ENCODE results near the gene FHIT.

The FHIT gene

DNA sequence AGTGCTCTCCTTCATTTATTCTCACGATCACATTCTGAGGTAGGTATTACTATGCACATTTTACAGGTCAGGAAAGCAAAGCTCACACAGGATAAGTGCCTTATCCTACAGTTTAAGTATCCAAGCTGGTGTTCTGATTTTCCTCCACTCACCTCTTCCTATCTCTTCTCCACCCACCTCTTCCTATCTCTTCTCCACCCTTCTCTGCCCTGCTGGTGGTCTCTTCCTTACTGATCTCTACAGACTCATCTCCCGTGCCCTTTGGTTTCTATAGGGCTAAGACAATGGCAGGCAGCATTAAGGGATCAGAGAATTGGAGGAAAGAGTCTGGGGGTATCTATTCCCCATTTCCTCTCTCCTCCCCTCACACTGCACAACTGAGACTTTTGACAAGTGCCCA is 319.1 kb downstream of the FHIT start:
- Histone ChIP-seq H3K36me3 (ENCODE audit: control insufficient read depth in 5 of 5, insufficient read depth in 5 of 5, low read length in 5 of 5) (no peaks in the 10 kb centered on the region), H3K9me3 (ENCODE audit: control insufficient read depth in 5 of 5, low read length in 5 of 5) (no peaks in the 10 kb centered on the region), H3K27me3 (ENCODE audit: control insufficient read depth in 5 of 5, insufficient read depth in 4 of 5, low read length in 5 of 5) (no peaks in the 10 kb centered on the region), H3K4me3 (ENCODE audit: low read depth in 1 of 5, low read length in 5 of 5) (no peak overlapping the region), H3K9ac (ENCODE audit: low read length in 5 of 5) (no peak overlapping the region), H3K27ac (ENCODE audit: low read depth, low read length) (no peak overlapping the region), H3K4me1 (ENCODE audit: control insufficient read depth in 5 of 5, insufficient read depth in 5 of 5, low read length in 5 of 5) (no peaks in the 10 kb centered on the region)

DNA sequence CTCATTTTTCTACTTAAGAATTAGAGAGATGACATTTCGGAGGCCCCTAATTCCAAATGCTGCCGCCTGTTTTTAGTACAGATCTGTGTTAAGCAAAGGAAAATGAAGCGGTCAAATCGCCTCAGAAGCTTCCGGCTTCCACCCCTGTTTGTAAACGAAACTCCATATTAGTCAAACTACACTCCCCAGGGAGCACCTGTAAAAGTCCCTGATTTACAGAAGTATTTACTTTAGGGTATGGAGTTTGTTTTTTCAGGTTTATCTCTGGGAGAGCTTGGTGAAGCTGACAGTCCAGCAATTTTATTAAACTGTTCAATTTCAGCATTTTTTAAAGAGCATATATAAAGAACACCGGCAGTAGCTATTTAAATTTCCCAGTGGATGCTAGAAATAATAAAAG is 319.8 kb downstream of the FHIT start:
- Histone ChIP-seq H3K27me3 (ENCODE audit: control insufficient read depth in 5 of 5, insufficient read depth in 4 of 5, low read length in 5 of 5) (no peaks in the 10 kb centered on the region), H3K27ac (ENCODE audit: low read depth, low read length) (no peak overlapping the region), H3K4me1 (ENCODE audit: control insufficient read depth in 5 of 5, insufficient read depth in 5 of 5, low read length in 5 of 5) (no peaks in the 10 kb centered on the region), H3K36me3 (ENCODE audit: control insufficient read depth in 5 of 5, insufficient read depth in 5 of 5, low read length in 5 of 5) (no peaks in the 10 kb centered on the region), H3K9ac (ENCODE audit: low read length in 5 of 5) (no peak overlapping the region), H3K4me3 (ENCODE audit: low read depth in 1 of 5, low read length in 5 of 5) (no peak overlapping the region), H3K9me3 (ENCODE audit: control insufficient read depth in 5 of 5, low read length in 5 of 5) (no peaks in the 10 kb centered on the region)

DNA sequence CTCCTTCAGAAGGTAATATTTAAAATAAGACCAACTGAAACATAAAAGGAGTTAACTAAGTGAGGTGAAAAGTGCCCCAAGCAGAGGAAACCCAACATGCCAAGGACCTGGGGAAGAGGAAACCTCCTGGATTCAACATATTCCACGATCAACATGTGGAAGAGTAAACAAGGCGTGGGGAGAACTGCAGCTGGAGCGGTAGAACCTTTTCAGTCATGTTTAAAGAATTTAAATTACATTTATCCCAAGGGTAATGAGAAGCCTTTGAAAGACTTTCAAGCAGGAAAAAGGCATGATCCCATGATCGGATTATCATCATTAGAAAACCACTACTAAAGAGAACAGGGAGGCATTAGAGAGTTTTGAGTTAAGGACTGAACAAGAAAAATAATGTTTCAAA is 330.7 kb downstream of the FHIT start:
- Histone ChIP-seq H3K27ac (ENCODE audit: low read depth, low read length) (no peak overlapping the region), H3K27me3 (ENCODE audit: control insufficient read depth in 5 of 5, insufficient read depth in 4 of 5, low read length in 5 of 5) (no peaks in the 10 kb centered on the region), H3K9me3 (ENCODE audit: control insufficient read depth in 5 of 5, low read length in 5 of 5) (peaks cover 0 to 4% (median 0%) of the 10 kb centered on the region in 5 donors), H3K36me3 (ENCODE audit: control insufficient read depth in 5 of 5, insufficient read depth in 5 of 5, low read length in 5 of 5) (no peaks in the 10 kb centered on the region), H3K4me3 (ENCODE audit: low read depth in 1 of 5, low read length in 5 of 5) (no peak overlapping the region), H3K4me1 (ENCODE audit: control insufficient read depth in 5 of 5, insufficient read depth in 5 of 5, low read length in 5 of 5) (peaks cover 0 to 3% (median 0%) of the 10 kb centered on the region in 5 donors), H3K9ac (ENCODE audit: low read length in 5 of 5) (no peak overlapping the region)

DNA sequence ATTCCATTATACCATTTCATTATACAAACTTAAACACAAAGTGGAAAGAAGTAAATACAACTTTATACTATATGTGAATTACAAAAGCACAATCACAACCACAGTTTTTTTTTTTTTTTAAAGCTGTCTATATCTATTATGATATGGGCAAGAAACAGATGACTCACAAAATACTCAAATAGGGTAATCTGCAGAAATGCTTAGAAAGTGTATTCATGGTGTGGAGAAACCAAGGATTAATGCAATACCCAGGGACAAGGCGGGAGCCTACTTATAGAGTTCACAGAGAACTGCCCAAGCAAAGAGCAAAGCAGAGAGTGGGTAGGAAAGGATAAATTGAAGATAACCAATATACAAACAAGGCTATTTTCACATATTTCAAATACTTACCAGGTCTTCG is 332.0 kb downstream of the FHIT start:
- Histone ChIP-seq H3K9me3 (ENCODE audit: control insufficient read depth in 5 of 5, low read length in 5 of 5) (peaks cover 0 to 4% (median 0%) of the 10 kb centered on the region in 5 donors), H3K36me3 (ENCODE audit: control insufficient read depth in 5 of 5, insufficient read depth in 5 of 5, low read length in 5 of 5) (no peaks in the 10 kb centered on the region), H3K27me3 (ENCODE audit: control insufficient read depth in 5 of 5, insufficient read depth in 4 of 5, low read length in 5 of 5) (no peaks in the 10 kb centered on the region), H3K4me3 (ENCODE audit: low read depth in 1 of 5, low read length in 5 of 5) (no peak overlapping the region), H3K9ac (ENCODE audit: low read length in 5 of 5) (no peak overlapping the region), H3K4me1 (ENCODE audit: control insufficient read depth in 5 of 5, insufficient read depth in 5 of 5, low read length in 5 of 5) (peaks cover 0 to 3% (median 0%) of the 10 kb centered on the region in 5 donors), H3K27ac (ENCODE audit: low read depth, low read length) (no peak overlapping the region)

DNA sequence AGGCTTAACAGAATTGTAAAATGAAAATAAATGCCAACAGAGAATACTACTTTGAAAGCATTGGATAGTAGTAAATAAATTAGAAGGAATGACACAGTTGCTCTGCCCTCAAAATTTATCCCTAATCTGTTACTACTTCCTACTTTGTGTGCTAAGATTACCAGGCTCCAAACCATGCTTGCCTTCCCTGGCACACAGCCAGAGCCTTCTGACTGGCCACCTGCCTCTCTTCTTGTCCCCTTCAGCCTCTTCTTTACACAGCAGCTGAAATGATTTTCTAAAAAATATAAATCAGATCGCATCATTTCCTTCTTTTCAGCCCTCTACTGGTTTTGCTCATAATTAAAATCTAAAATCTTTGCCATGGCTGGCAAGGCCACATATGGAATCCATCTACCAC is 334.1 kb downstream of the FHIT start:
- Histone ChIP-seq H3K9ac (ENCODE audit: low read length in 5 of 5) (no peak overlapping the region), H3K36me3 (ENCODE audit: control insufficient read depth in 5 of 5, insufficient read depth in 5 of 5, low read length in 5 of 5) (no peaks in the 10 kb centered on the region), H3K27ac (ENCODE audit: low read depth, low read length) (no peak overlapping the region), H3K4me1 (ENCODE audit: control insufficient read depth in 5 of 5, insufficient read depth in 5 of 5, low read length in 5 of 5) (peaks cover 0 to 3% (median 0%) of the 10 kb centered on the region in 5 donors), H3K4me3 (ENCODE audit: low read depth in 1 of 5, low read length in 5 of 5) (no peak overlapping the region), H3K9me3 (ENCODE audit: control insufficient read depth in 5 of 5, low read length in 5 of 5) (peaks cover 0 to 6% (median 0%) of the 10 kb centered on the region in 5 donors), H3K27me3 (ENCODE audit: control insufficient read depth in 5 of 5, insufficient read depth in 4 of 5, low read length in 5 of 5) (no peaks in the 10 kb centered on the region)

DNA sequence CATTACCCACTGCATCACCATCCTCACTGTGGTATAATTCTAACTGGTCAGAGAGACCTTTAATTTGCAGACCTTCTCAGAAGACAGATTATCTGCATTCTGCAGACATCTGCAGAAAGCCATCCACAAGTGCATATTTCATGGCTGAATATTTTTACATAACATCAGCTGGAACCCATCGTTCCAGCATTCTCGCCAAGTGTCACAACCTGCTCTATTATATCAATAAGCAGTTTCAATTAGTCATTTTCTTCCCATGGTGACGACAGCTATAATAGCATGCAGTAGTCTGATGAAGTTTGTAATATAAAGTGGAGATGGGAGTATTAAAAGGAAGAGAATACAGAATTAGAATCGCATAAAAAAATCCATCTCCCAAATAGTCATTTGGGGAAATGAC is 334.7 kb downstream of the FHIT start:
- Histone ChIP-seq H3K9me3 (ENCODE audit: control insufficient read depth in 5 of 5, low read length in 5 of 5) (peaks cover 0 to 6% (median 0%) of the 10 kb centered on the region in 5 donors), H3K36me3 (ENCODE audit: control insufficient read depth in 5 of 5, insufficient read depth in 5 of 5, low read length in 5 of 5) (no peaks in the 10 kb centered on the region)

DNA sequence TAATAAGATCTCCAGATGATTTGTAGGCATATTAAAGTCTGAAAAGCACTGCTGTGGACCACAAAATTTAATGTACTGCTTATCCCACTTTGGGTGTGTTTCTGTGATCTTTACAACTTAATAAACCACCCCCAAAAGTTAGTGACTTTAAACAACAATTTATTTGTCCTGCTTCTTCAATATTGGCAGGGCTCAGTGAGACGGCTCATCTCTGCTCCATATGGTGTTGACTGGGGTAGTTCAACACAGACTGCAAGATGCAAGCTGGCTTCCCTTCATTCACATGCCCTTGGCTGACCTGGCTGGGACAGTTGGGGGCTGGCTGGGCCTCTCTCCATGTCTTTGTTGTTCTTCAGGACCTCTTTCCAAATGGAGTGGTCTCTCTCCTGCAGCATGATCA is 337.8 kb downstream of the FHIT start:
- no peaks in the 10 kb centered on the region for H3K27me3 ChIP-seq (ENCODE audit: control insufficient read depth in 5 of 5, insufficient read depth in 4 of 5, low read length in 5 of 5)

More for the DNA sequence above, 334.7 kb downstream of the FHIT start:
- no peak overlapping the region for H3K4me3 ChIP-seq (ENCODE audit: low read depth in 1 of 5, low read length in 5 of 5)
- H3K27ac ChIP-seq (ENCODE audit: low read depth, low read length): no peak overlapping the region
- no peaks in the 10 kb centered on the region for H3K27me3 ChIP-seq (ENCODE audit: control insufficient read depth in 5 of 5, insufficient read depth in 4 of 5, low read length in 5 of 5)
- H3K4me1 ChIP-seq (ENCODE audit: control insufficient read depth in 5 of 5, insufficient read depth in 5 of 5, low read length in 5 of 5): peaks cover 0 to 3% (median 0%) of the 10 kb centered on the region in 5 donors
- H3K9ac ChIP-seq (ENCODE audit: low read length in 5 of 5): no peak overlapping the region

DNA sequence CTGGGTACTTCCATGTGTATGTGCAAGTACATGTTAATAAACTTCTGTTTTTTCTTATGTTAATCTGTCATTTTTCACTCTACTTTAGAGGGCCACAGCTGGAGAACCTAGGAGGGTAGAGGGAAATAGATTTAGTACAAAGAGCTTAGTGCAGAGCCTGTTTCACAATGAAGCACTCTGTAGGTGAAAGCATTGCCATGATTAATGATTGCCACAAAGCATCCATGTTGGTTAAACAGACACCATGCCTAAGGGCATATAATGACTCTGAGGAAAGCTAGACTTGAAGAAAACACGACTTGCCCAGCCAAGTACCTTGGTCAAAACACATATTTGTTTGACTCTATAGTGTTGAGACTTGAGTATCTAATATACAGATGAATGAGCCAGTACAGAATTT is 338.4 kb downstream of the FHIT start:
- H3K4me1 ChIP-seq (ENCODE audit: control insufficient read depth in 5 of 5, insufficient read depth in 5 of 5, low read length in 5 of 5): peaks cover 0 to 3% (median 0%) of the 10 kb centered on the region in 5 donors
- no peaks in the 10 kb centered on the region for H3K27me3 ChIP-seq (ENCODE audit: control insufficient read depth in 5 of 5, insufficient read depth in 4 of 5, low read length in 5 of 5)

More for the DNA sequence above, 337.8 kb downstream of the FHIT start:
- Histone ChIP-seq H3K9me3 (ENCODE audit: control insufficient read depth in 5 of 5, low read length in 5 of 5) (peaks cover 0 to 6% (median 0%) of the 10 kb centered on the region in 5 donors), H3K4me1 (ENCODE audit: control insufficient read depth in 5 of 5, insufficient read depth in 5 of 5, low read length in 5 of 5) (peaks cover 0 to 3% (median 0%) of the 10 kb centered on the region in 5 donors), H3K4me3 (ENCODE audit: low read depth in 1 of 5, low read length in 5 of 5) (no peak overlapping the region), H3K9ac (ENCODE audit: low read length in 5 of 5) (no peak overlapping the region), H3K36me3 (ENCODE audit: control insufficient read depth in 5 of 5, insufficient read depth in 5 of 5, low read length in 5 of 5) (no peaks in the 10 kb centered on the region), H3K27ac (ENCODE audit: low read depth, low read length) (no peak overlapping the region)

DNA sequence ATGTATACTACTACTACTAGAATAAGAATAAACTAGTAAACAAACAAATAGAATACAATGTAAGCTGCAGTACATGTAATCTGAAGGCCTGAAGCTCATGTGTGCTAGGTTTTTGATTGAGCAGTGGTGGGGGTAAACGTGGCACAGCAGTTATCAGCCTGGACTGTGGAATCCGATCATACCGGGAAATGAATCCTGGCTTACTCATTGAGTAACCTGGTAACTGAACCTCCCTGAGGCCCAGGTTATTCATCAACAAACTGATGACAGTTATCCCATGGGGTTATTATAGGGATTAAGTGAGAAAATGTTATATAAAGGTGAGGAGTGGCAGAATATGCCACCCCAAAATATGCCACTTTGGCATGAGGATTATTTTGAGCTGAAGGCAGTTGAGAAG is 339.1 kb downstream of the FHIT start:
- H3K36me3 ChIP-seq (ENCODE audit: control insufficient read depth in 5 of 5, insufficient read depth in 5 of 5, low read length in 5 of 5): no peaks in the 10 kb centered on the region
- peaks cover 0 to 3% (median 0%) of the 10 kb centered on the region in 5 donors for H3K4me1 ChIP-seq (ENCODE audit: control insufficient read depth in 5 of 5, insufficient read depth in 5 of 5, low read length in 5 of 5)
- no peak overlapping the region for H3K4me3 ChIP-seq (ENCODE audit: low read depth in 1 of 5, low read length in 5 of 5)
- peaks cover 0 to 6% (median 0%) of the 10 kb centered on the region in 5 donors for H3K9me3 ChIP-seq (ENCODE audit: control insufficient read depth in 5 of 5, low read length in 5 of 5)
- no peaks in the 10 kb centered on the region for H3K27me3 ChIP-seq (ENCODE audit: control insufficient read depth in 5 of 5, insufficient read depth in 4 of 5, low read length in 5 of 5)
- H3K9ac ChIP-seq (ENCODE audit: low read length in 5 of 5): no peak overlapping the region
- no peak overlapping the region for H3K27ac ChIP-seq (ENCODE audit: low read depth, low read length)

More for the DNA sequence above, 338.4 kb downstream of the FHIT start:
- Histone ChIP-seq H3K27ac (ENCODE audit: low read depth, low read length) (no peak overlapping the region), H3K36me3 (ENCODE audit: control insufficient read depth in 5 of 5, insufficient read depth in 5 of 5, low read length in 5 of 5) (no peaks in the 10 kb centered on the region), H3K4me3 (ENCODE audit: low read depth in 1 of 5, low read length in 5 of 5) (no peak overlapping the region), H3K9me3 (ENCODE audit: control insufficient read depth in 5 of 5, low read length in 5 of 5) (peaks cover 0 to 6% (median 0%) of the 10 kb centered on the region in 5 donors), H3K9ac (ENCODE audit: low read length in 5 of 5) (no peak overlapping the region)

DNA sequence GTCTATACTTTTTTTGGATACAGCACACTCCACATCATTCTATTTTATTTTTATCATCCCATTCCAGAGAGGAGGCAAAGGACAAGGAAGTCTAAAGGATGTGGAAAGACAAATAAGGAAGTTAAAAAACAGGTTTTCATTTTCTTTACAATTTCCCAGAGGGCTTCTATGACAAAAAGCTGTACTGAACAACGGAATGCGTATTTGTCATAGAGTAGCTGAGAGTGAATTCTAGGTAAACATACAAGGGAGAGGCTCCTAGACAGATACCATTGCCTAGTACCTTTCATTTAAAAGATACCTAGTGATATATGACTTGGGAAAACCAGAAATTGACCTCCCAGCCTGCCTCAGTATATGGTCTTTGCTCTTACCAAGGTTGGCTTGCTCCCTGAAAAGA is 341.7 kb downstream of the FHIT start:
- H3K36me3 ChIP-seq (ENCODE audit: control insufficient read depth in 5 of 5, insufficient read depth in 5 of 5, low read length in 5 of 5): no peaks in the 10 kb centered on the region

DNA sequence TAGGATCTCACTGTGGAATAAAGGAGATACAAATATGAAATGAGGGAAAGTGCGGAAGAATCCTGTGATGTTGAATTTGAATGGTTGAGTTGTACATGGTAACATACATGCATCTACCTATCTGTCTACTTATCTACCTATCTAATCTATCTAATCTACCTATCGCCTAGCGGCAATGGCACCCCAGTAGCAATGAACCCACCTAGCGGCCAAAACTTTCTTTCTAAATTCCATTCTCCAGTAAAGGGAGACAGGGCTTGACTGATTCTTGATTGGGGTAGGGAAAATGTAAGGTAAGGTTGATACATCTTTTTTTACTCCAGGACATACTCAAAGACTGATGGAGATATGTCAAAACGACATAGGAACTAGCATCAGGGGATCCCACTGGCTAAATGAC is 345.0 kb downstream of the FHIT start:
- H3K27ac ChIP-seq (ENCODE audit: low read depth, low read length): no peak overlapping the region
- no peaks in the 10 kb centered on the region for H3K27me3 ChIP-seq (ENCODE audit: control insufficient read depth in 5 of 5, insufficient read depth in 4 of 5, low read length in 5 of 5)
- H3K4me3 ChIP-seq (ENCODE audit: low read depth in 1 of 5, low read length in 5 of 5): no peak overlapping the region
- peaks cover 0 to 4% (median 0%) of the 10 kb centered on the region in 5 donors for H3K36me3 ChIP-seq (ENCODE audit: control insufficient read depth in 5 of 5, insufficient read depth in 5 of 5, low read length in 5 of 5)
- no peaks in the 10 kb centered on the region for H3K4me1 ChIP-seq (ENCODE audit: control insufficient read depth in 5 of 5, insufficient read depth in 5 of 5, low read length in 5 of 5)
- no peak overlapping the region for H3K9ac ChIP-seq (ENCODE audit: low read length in 5 of 5)
- no peaks in the 10 kb centered on the region for H3K9me3 ChIP-seq (ENCODE audit: control insufficient read depth in 5 of 5, low read length in 5 of 5)

More for the DNA sequence above, 341.7 kb downstream of the FHIT start:
- peaks cover 0 to 6% (median 0%) of the 10 kb centered on the region in 5 donors for H3K9me3 ChIP-seq (ENCODE audit: control insufficient read depth in 5 of 5, low read length in 5 of 5)
- H3K9ac ChIP-seq (ENCODE audit: low read length in 5 of 5): no peak overlapping the region
- no peak overlapping the region for H3K4me3 ChIP-seq (ENCODE audit: low read depth in 1 of 5, low read length in 5 of 5)
- H3K27me3 ChIP-seq (ENCODE audit: control insufficient read depth in 5 of 5, insufficient read depth in 4 of 5, low read length in 5 of 5): no peaks in the 10 kb centered on the region
- no peaks in the 10 kb centered on the region for H3K4me1 ChIP-seq (ENCODE audit: control insufficient read depth in 5 of 5, insufficient read depth in 5 of 5, low read length in 5 of 5)
- H3K27ac ChIP-seq (ENCODE audit: low read depth, low read length): no peak overlapping the region
